K562 (cell line): ENCODE results near the gene TMEM141. TPM values are rescaled to one million over a fixed set of nuclear protein-coding genes. Genes with fewer than 3 reads are reported as not detected.

Experiments used
- ATF7 ChIP-seq: fragments of 450-650 bp; IDR thresholded peaks from 2 replicates; pipeline ENCODE4 v1.7.1; 2014; ENCODE audit warnings: mild to moderate bottlenecking, moderate library complexity
- CHCHD3 ChIP-seq: fragments of 250-450 bp; sonication (Bioruptor Pico); IDR thresholded peaks from 2 replicates; pipeline ENCODE4 v2.1.2; 2022; ENCODE audit warnings: mild to moderate bottlenecking
- KAT7 ChIP-seq: sonication (generic); formaldehyde crosslinking; IDR thresholded peaks from 2 replicates; pipeline ENCODE4 v1.8.0; 2022; ENCODE audit warnings: missing genetic modification reagents, mild to moderate bottlenecking, borderline replicate concordance
- L3MBTL2 ChIP-seq: fragments of 450-650 bp; IDR thresholded peaks from 2 replicates; pipeline ENCODE4 v1.6.1; 2016; ENCODE audit warnings: mild to moderate bottlenecking, moderate library complexity
- MTA1 ChIP-seq: fragments of 450-650 bp; IDR thresholded peaks from 2 replicates; pipeline ENCODE4 v1.6.1; 2017; ENCODE audit warnings: borderline replicate concordance
- NCOA1 ChIP-seq: fragments of 450-650 bp; IDR thresholded peaks from 2 replicates; pipeline ENCODE4 v1.6.1; 2016; ENCODE audit warnings: low read depth
- POLR2AphosphoS5 ChIP-seq: IDR thresholded peaks from 2 replicates; pipeline ENCODE4 v1.6.1; 2011; ENCODE audit warnings: mild to moderate bottlenecking, low read depth, low read length, moderate library complexity; ENCODE audit not compliant: control insufficient read depth, insufficient read depth
- SPI1 ChIP-seq: IDR thresholded peaks from 2 replicates; pipeline ENCODE4 v1.6.1; 2011; ENCODE audit warnings: low read depth, low read length, control low read depth, borderline replicate concordance
- ZBTB2 ChIP-seq: fragments of 450-650 bp; IDR thresholded peaks from 2 replicates; pipeline ENCODE4 v1.6.1; 2016; ENCODE audit warnings: antibody characterized with exemption
- ZC3H8 ChIP-seq: fragments of 450-650 bp; IDR thresholded peaks from 2 replicates; pipeline ENCODE4 v1.6.1; 2017
- ZNF263 ChIP-seq: sonication (generic); formaldehyde crosslinking; IDR thresholded peaks from 2 replicates; pipeline ENCODE4 v1.8.0; 2022; ENCODE audit warnings: mild to moderate bottlenecking, missing genetic modification reagents, borderline replicate concordance
- ZNF280A ChIP-seq: fragments of 450-650 bp; IDR thresholded peaks from 2 replicates; pipeline ENCODE4 v1.6.1; 2018; ENCODE audit warnings: mild to moderate bottlenecking, low read depth; ENCODE audit not compliant: partially characterized antibody
- ZNF347 ChIP-seq: fragments of 450-650 bp; formaldehyde crosslinking; IDR thresholded peaks from 2 replicates; pipeline ENCODE4 v1.4.0; 2020; ENCODE audit warnings: low read depth, mild to moderate bottlenecking, moderate library complexity
- ZNF436 ChIP-seq: fragments of 250-450, 450-650 bp; sonication (Bioruptor Pico); formaldehyde crosslinking; IDR thresholded peaks from 2 replicates; pipeline ENCODE4 v1.7.0; 2020; ENCODE audit warnings: mild to moderate bottlenecking
- polyA plus RNA-seq, 8 experiments: library from polyadenylated mRNA; depleted of rRNA in 4 of 8; stranded (reverse) in 5 of 8; unstranded in 3 of 8; fragments of >200 nt; fragmentation: Nextera tagmentation in 2 of 8; fragmentation: Illumina TruSeq in 1 of 8; extraction: Ambion mirVana in 2 of 8; extraction: Trizol in 1 of 8; gene quantifications; 2 replicates each; pipeline versions ENCODE4 v1.2.1 to v1.2.3, GENCODE V29; 2011 to 2014; ENCODE audit warnings: inconsistent platforms in 1 of 8, missing spikeins in 1 of 8
- total RNA-seq, 7 experiments: library from RNA; depleted of rRNA in 6 of 7; stranded (reverse); fragments of >200 nt in 6 of 7; fragmentation: Illumina TruSeq in 2 of 7; extraction: Trizol in 2 of 7; gene quantifications; 2 replicates each; pipeline versions ENCODE4 v1.2.1 to v1.2.3, GENCODE V29; 2011 to 2021; ENCODE audit warnings: low replicate concordance in 1 of 7
- TF ChIP-seq, protein P1 (sequence below): conservative IDR thresholded peaks from 2 replicates; pipeline ENCODE4 v1.6.1; 2011; ENCODE audit warnings: low read depth, mild to moderate bottlenecking, low read length; ENCODE audit not compliant: control insufficient read depth
- TF ChIP-seq, protein P2 (sequence below): fragments of 250-450 bp; sonication (Bioruptor Pico); IDR thresholded peaks from 2 replicates; pipeline ENCODE4 v1.4.0; 2020; ENCODE audit warnings: mild to moderate bottlenecking, moderate library complexity, borderline replicate concordance
- TF ChIP-seq, protein P3 (sequence below), 2 experiments: fragments of 450-650 bp; conservative IDR thresholded peaks; 2 replicates each; pipeline ENCODE4 v1.6.1; 2017; ENCODE audit warnings: mild to moderate bottlenecking in 2 of 2, moderate library complexity in 2 of 2

The TMEM141 gene
- total and polyA plus RNA-seq, 9 of the 15 experiments (the other 6 are each of a cell fraction or from before 2014, with no cell fraction given): 21.5 to 123 (median 74.8) TPM

DNA sequence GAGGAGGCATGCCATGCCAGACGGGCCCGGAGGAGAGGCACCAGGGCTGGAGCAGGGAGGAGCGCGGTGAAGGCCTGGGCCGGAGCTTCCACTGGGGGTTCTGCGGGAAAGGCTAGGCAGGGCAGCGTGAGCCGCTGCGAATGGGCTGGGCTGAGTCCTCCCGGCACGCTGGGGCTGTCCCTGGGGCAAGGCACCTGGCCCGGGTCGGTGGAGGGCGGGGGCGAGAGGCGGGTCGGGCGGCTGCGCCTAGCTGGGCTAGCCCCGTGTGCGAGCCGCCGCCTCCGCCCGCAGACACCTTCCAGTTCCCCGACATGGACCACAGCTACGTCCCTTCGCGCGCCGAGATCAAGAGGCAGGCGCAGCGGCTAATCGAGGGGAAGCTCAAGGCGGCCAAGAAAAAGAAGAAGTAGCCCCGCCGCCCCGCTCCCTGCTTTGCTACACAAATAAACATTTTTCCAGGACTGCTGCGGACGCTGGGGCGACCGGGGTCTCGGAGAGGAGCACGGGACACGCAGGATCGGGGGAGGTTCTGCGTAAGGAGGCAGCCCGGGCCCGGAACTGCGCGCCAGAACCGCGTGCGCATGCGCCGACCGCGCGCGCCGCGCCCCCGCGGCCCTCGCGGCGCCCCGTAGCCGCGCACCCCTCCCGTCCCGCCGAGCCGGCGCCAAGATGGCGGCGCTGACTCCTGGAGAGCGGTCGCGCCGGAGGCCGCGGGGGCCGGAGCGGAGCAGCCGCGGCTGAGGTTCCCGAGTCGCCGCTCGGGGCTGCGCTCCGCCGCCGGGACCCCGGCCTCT lies 16.3 kb downstream of the TMEM141 start, which contains the start of gene RABL6 (continued):
- TF ChIP-seq, protein P1, sequence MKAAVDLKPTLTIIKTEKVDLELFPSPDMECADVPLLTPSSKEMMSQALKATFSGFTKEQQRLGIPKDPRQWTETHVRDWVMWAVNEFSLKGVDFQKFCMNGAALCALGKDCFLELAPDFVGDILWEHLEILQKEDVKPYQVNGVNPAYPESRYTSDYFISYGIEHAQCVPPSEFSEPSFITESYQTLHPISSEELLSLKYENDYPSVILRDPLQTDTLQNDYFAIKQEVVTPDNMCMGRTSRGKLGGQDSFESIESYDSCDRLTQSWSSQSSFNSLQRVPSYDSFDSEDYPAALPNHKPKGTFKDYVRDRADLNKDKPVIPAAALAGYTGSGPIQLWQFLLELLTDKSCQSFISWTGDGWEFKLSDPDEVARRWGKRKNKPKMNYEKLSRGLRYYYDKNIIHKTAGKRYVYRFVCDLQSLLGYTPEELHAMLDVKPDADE: peak; percentile 57; the same call in 1 of the 2 replicates
- no peak for TF ChIP-seq NCOA1
- TF ChIP-seq KAT7 (CRISPR knock-in tag): 0 out of 2 replicates have a peak, but pooled peaks have one; percentile 19
- TF ChIP-seq CHCHD3 (CRISPR knock-in tag): no peak
- TF ChIP-seq, protein P2, sequence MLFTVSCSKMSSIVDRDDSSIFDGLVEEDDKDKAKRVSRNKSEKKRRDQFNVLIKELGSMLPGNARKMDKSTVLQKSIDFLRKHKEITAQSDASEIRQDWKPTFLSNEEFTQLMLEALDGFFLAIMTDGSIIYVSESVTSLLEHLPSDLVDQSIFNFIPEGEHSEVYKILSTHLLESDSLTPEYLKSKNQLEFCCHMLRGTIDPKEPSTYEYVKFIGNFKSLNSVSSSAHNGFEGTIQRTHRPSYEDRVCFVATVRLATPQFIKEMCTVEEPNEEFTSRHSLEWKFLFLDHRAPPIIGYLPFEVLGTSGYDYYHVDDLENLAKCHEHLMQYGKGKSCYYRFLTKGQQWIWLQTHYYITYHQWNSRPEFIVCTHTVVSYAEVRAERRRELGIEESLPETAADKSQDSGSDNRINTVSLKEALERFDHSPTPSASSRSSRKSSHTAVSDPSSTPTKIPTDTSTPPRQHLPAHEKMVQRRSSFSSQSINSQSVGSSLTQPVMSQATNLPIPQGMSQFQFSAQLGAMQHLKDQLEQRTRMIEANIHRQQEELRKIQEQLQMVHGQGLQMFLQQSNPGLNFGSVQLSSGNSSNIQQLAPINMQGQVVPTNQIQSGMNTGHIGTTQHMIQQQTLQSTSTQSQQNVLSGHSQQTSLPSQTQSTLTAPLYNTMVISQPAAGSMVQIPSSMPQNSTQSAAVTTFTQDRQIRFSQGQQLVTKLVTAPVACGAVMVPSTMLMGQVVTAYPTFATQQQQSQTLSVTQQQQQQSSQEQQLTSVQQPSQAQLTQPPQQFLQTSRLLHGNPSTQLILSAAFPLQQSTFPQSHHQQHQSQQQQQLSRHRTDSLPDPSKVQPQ (CRISPR knock-in tag): no peak
- TF ChIP-seq SPI1: no peak
- TF ChIP-seq ATF7: peak; percentile 44; the same call in 1 of the 2 replicates
- no peak for TF ChIP-seq ZNF347 (CRISPR knock-in tag)
- peak; percentile 69 for TF ChIP-seq POLR2AphosphoS5
- TF ChIP-seq ZC3H8: no peak
- TF ChIP-seq ZBTB2: peak; percentile 67
- no peak for TF ChIP-seq ZNF436 (CRISPR knock-in tag)
- TF ChIP-seq ZNF280A: no peak
- TF ChIP-seq MTA1: no peak
- TF ChIP-seq, protein P3, sequence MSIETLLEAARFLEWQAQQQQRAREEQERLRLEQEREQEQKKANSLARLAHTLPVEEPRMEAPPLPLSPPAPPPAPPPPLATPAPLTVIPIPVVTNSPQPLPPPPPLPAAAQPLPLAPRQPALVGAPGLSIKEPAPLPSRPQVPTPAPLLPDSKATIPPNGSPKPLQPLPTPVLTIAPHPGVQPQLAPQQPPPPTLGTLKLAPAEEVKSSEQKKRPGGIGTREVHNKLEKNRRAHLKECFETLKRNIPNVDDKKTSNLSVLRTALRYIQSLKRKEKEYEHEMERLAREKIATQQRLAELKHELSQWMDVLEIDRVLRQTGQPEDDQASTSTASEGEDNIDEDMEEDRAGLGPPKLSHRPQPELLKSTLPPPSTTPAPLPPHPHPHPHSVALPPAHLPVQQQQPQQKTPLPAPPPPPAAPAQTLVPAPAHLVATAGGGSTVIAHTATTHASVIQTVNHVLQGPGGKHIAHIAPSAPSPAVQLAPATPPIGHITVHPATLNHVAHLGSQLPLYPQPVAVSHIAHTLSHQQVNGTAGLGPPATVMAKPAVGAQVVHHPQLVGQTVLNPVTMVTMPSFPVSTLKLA (conservative IDR thresholded peaks at IDR 0.05): peak in 1 of 2 experiments; percentile 58; a peak in 2 of 4 replicates
- TF ChIP-seq ZNF263 (CRISPR knock-in tag): no peak
- peak; percentile 90 for TF ChIP-seq L3MBTL2
